ENCODE data around the gene SNAI1.

The SNAI1 gene

GRCh38 chr20:50013976-50014375 lies 31.2 kb downstream of the SNAI1 start:
- DNase-seq (ENCODE audit: low read depth) = no peak

- DNase-seq (ENCODE audit: low read depth) = no peak
These were observed 32.1 kb downstream of the SNAI1 start for GRCh38 chr20:50014570-50015562.

- DNase-seq (ENCODE audit: low read depth) = no peak
These were observed 32.8 kb downstream of the SNAI1 start for GRCh38 chr20:50015636-50015992.

- DNase-seq (ENCODE audit: low read depth) = no peak
These were observed 33.4 kb downstream of the SNAI1 start for GRCh38 chr20:50015993-50016770.

GRCh38 chr20:50017160-50017559 lies 34.4 kb downstream of the SNAI1 start:
- no peak for DNase-seq (ENCODE audit: low read depth)

GRCh38 chr20:50017576-50018248 lies 34.9 kb downstream of the SNAI1 start:
- no peak for DNase-seq (ENCODE audit: low read depth)

GRCh38 chr20:50019466-50020256 lies 36.9 kb downstream of the SNAI1 start:
- DNase-seq (ENCODE audit: low read depth) = no peak

- DNase-seq (ENCODE audit: low read depth) = no peak
These were observed 37.5 kb downstream of the SNAI1 start for GRCh38 chr20:50020288-50020687.

- DNase-seq (ENCODE audit: low read depth) = no peak
These were observed 39.9 kb downstream of the SNAI1 start for GRCh38 chr20:50022676-50023075.

- DNase-seq (ENCODE audit: low read depth) = no peak
These were observed 40.5 kb downstream of the SNAI1 start for GRCh38 chr20:50023116-50023805.

GRCh38 chr20:50026746-50027575 lies 44.2 kb downstream of the SNAI1 start:
- DNase-seq (ENCODE audit: low read depth) = no peak

- DNase-seq (ENCODE audit: low read depth) = peak; percentile 54
These were observed 44.9 kb downstream of the SNAI1 start for GRCh38 chr20:50027611-50028105.

GRCh38 chr20:50029083-50029696 lies 46.4 kb downstream of the SNAI1 start:
- DNase-seq (ENCODE audit: low read depth) = no peak

- DNase-seq (ENCODE audit: low read depth) = peak; percentile 89
These were observed 47.1 kb downstream of the SNAI1 start for GRCh38 chr20:50029697-50030461.

GRCh38 chr20:50032955-50033666 lies 50.3 kb downstream of the SNAI1 start:
- no peak for DNase-seq (ENCODE audit: low read depth)

- peak; percentile 42 for DNase-seq (ENCODE audit: low read depth)
These were observed 51.9 kb downstream of the SNAI1 start for GRCh38 chr20:50034567-50035180.

- no peak for DNase-seq (ENCODE audit: low read depth)
These were observed 53.9 kb downstream of the SNAI1 start for GRCh38 chr20:50036703-50037102.

- DNase-seq (ENCODE audit: low read depth) = no peak
These were observed 54.3 kb downstream of the SNAI1 start for GRCh38 chr20:50037123-50037522.
